ENCODE results near the gene COL27A1. TPM values are rescaled to one million over a fixed set of nuclear protein-coding genes. Genes with fewer than 3 reads are reported as not detected.

The COL27A1 gene
- total and polyA plus RNA-seq, 12 donors: 3.1 to 35.8 (median 5.1) TPM

- intact Hi-C loops (cut with DNase I): loop anchor here in 1 of 10 donors (10.0 kb wide), 1 partner anchor 49 kb away; no protein-coding TSS in a partner anchor
- DNase-seq: no peak
- WGBS, 2 donors: 89 to 94% methylated on average over 11 of the region's 11 CpGs
These were observed 30.5 kb downstream of the COL27A1 start for GRCh38 chr9:114185570-114186490.

GRCh38 chr9:114186605-114187289 lies 31.4 kb downstream of the COL27A1 start:
- ATAC-seq (no peak), DNase-seq (no peak)
- intact Hi-C loops (cut with DNase I): loop anchor here in 1 of 10 donors (10.0 kb wide), 1 partner anchor 48 kb away; no protein-coding TSS in a partner anchor

More at GRCh38 chr9:114185570-114186490, 30.5 kb downstream of the COL27A1 start:
- Histone ChIP-seq H3K9me3 (peaks cover 0 to 17% (median 6%) of the 10 kb centered on the region in 11 donors), H3K36me3 (peaks cover 0 to 10% (median 0%) of the 10 kb centered on the region in 9 donors), H3K4me1 (peaks cover 3 to 37% (median 17%) of the 10 kb centered on the region in 9 donors), H3K27me3 (no peaks in the 10 kb centered on the region), H3K27ac (no peak overlapping the region), H3K4me3 (no peak overlapping the region)
- ATAC-seq: no peak
- no peak for TF ChIP-seq CTCF (IDR thresholded peaks at IDR 0.05)

GRCh38 chr9:114187827-114188226 lies 32.5 kb downstream of the COL27A1 start:
- Histone ChIP-seq H3K4me1 (peaks cover 0 to 17% (median 9%) of the 10 kb centered on the region in 9 donors), H3K36me3 (peaks cover 0 to 10% (median 0%) of the 10 kb centered on the region in 9 donors), H3K27ac (no peak overlapping the region), H3K27me3 (no peaks in the 10 kb centered on the region), H3K4me3 (no peak overlapping the region), H3K9me3 (peaks cover 0 to 17% (median 6%) of the 10 kb centered on the region in 11 donors)
- no peak for ATAC-seq
- 92 to 99% methylated on average over 3 of the region's 3 CpGs for WGBS, 2 donors
- no peak for DNase-seq
- intact Hi-C loops (cut with DNase I): loop anchor here in 1 of 10 donors (10.0 kb wide), 1 partner anchor 47 kb away; no protein-coding TSS in a partner anchor
- no peak for TF ChIP-seq CTCF (IDR thresholded peaks at IDR 0.05)

More at GRCh38 chr9:114186605-114187289, 31.4 kb downstream of the COL27A1 start:
- TF ChIP-seq CTCF (IDR thresholded peaks at IDR 0.05): no peak
- Histone ChIP-seq H3K36me3 (peaks cover 0 to 10% (median 0%) of the 10 kb centered on the region in 9 donors), H3K4me1 (peaks cover under 1 to 28% (median 10%) of the 10 kb centered on the region in 9 donors), H3K9me3 (peaks cover 0 to 17% (median 6%) of the 10 kb centered on the region in 11 donors), H3K27ac (no peak overlapping the region), H3K4me3 (no peak overlapping the region), H3K27me3 (no peaks in the 10 kb centered on the region)
- WGBS, 2 donors: 84 to 86% methylated on average over 5 of the region's 5 CpGs

All from heart right ventricle (tissue), 16 donors.